SIG-M5 treated with dmso at 0.1 percent for 504 hours (cell line): ENCODE measurements around the gene SYNE2.
"Not testable (repeated sequence)": the region's sequence is repeated elsewhere in the genome, so short reads cannot be mapped to it uniquely, and the experiment has no call there.

Experiments used
- DNase-seq: peaks from one replicate; lab custom pipeline; 2025; ENCODE audit not compliant: unreplicated experiment; lab: John Stamatoyannopoulos, UW

SYNE2 gene

GRCh38 chr14:64186231-64187129 lies 333.7 kb downstream of the SYNE2 start:
- no peak for DNase-seq

DNA sequence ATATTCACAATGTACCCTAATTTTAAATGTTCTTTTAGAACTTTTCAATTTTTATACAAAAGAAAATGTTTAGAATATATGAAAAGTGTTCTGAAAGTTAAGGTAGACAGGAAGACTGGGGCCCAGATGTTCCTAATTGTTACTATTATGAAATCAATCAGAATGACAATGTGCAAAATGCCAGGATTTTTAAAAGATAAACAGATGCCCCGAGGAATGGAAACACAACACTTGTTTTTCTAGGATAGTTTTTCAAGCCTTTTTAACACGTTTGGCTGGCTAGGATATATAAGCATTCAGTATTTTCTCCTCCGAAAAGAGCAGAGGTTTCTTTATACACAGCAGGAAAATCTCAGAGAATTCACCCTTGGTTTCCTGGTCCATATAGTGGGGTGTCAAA lies 334.5 kb downstream of the SYNE2 start:
- DNase-seq: no peak

DNA sequence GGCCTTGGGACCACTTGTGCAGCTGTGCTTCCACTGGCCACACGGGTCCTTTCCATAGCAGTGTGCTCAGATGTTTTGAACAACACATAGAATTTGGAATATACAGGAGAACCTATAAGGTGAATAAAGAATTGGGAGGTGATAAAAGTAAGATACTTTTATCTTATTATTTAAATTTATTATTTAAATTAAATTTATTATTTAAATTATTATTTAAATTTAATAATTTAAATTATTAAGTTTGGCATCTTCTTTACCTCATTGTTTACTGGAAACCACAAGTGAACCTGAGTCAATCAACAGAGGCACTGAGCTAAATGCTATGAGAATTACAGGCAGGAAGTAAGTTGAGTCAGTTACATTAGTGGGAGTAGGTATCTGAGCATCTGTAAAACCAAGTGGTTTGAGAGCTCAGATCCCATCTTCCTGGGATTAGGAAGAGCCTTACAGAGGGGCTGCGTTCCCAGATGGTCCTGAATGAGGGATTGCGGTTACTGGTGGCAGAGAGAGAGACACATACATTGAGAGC lies 338.2 kb downstream of the SYNE2 start:
- DNase-seq: no peak

DNA sequence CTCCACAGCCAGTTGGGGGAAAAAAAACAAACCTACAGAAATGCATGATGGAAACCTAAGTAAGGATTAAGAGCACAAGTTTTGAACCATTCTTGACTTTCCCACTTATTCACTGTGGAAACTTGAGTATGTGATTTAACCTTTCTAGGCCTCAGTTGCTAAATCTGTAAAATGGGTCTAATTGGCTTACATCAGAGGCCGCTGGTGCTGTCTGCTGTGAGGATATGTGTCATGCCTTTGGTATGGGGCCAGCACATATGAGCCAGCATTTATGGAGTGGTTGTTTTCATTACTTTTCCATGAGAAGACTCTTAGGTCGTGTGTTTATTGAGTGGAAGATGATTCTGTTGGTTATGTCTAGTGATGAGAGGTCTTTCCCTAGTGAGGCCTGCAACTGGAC lies 339.0 kb downstream of the SYNE2 start:
- DNase-seq: no peak

DNA sequence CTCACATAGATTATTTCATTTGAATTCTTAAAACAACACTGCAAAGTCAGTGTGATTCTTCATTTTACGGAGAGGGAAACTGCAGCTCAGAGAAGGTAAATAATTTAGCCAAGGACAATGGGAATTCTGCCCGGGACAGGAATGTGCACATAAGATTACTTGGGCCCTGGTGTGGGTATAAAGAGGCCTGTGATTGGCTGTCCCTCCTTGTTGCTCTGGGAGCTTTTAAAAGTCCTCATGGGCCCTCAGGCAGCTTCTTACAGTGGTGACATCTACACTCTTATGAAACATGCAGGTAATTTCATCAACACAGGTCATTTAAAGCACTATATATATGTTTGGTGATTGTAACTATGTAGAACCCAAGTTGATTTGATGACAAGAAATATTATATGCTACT lies 341.0 kb downstream of the SYNE2 start:
- DNase-seq: no peak

- no peak for DNase-seq
Observed at GRCh38 chr14:64194404-64194803, 341.6 kb downstream of the SYNE2 start.

GRCh38 chr14:64195199-64195598 lies 342.4 kb downstream of the SYNE2 start:
- no peak for DNase-seq

DNA sequence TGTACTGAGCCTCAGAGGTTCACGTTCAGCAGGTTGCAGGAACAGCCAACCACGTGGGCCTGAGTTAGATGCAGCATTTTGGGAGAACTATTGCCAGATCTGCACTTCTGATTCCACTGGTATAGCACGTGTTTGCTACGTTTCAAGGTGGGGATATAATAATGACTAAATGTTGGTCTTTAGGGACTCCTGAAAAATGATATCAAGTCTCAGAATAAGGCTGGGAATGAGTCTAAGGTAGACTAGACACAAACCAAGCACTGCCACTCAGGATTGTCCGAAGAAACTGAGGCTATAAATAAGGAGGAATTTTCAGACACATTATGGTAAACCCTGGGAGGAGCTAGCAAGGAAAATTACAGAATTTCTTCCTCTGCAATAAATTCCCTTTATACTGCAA lies 343.3 kb downstream of the SYNE2 start:
- DNase-seq: no peak

DNA sequence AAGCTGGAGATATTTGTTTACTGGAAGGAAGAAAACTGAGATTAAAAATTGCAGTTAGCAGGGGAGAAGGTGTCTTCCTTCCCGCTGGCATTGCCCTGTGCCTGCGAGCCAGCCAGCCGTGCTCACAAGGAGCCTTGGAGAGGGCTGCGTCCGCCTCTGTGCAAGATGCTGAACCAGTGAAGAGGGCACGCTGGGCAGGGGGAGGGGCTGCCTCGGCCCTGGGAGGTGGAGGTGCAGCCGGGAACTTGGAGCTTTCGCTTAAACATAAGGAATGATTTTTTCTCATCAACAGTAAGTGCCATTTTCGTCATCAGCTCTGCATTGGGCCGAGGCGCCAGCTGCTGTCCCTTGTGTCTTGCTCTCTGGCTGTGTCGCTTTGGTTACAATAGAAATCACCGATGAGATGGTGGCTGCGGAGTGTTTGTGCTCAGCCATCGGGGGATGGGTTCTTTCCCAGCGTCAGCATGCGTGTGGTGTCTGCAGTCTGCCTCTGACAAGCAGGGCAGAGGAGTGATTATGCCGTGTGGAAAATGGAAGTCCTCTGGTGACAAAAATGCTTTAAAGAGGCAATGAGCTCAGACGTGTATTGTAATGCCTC lies 344.1 kb downstream of the SYNE2 start:
- DNase-seq: no peak

DNA sequence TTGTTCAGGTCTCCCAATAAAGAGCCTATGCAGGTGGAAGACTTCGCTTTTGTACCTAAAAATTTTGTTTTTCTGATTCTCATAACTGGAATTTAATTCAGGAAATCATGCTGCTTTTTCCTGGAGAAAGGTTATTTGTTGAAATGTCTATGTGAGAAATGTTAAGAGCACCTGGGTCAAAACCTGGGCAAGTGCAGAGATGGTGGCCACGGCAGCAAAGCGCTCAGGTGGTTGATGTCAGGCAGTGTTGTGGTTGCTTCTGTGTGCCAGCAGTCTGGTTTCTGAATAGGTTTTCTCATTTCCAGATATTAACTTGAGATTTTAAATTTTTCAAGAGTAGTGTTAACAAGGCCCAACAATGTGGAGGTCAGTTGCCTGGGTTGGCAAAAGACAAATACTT lies 345.2 kb downstream of the SYNE2 start:
- DNase-seq: no peak

- DNase-seq: no peak
Observed at GRCh38 chr14:64198486-64198885, 345.7 kb downstream of the SYNE2 start.

GRCh38 chr14:64200170-64200569 lies 347.4 kb downstream of the SYNE2 start:
- no peak for DNase-seq

GRCh38 chr14:64201296-64201695 lies 348.5 kb downstream of the SYNE2 start:
- DNase-seq: no peak

DNA sequence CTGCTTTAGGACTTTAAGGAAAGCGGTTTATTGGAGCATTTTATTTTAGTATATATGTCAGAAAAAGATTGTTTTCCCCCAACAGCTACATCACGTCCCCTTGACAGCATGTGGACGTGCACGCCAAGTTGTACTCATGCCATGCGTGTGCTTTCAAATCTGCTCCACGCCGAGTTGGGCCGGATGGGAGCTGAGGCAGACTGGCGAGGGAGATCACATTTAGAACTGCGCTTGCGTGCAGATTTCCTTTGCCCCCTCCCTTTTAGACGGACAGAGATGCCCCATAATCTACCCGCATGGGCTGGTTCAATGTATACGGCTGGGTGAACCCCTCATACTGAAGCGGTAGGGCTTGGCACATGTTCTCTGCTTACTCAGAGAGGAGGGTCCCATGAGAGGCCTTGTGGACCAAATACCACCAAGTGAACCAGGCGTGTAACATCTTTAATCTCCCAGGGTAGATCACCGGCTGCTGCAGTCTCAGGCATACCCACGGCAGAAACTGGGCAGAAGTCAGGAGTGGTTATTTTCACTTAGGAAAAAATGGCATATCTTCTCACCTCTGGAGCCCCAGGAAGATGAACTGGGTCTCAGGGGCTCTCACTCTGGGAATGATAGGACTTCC lies 349.2 kb downstream of the SYNE2 start:
- DNase-seq: no peak

DNA sequence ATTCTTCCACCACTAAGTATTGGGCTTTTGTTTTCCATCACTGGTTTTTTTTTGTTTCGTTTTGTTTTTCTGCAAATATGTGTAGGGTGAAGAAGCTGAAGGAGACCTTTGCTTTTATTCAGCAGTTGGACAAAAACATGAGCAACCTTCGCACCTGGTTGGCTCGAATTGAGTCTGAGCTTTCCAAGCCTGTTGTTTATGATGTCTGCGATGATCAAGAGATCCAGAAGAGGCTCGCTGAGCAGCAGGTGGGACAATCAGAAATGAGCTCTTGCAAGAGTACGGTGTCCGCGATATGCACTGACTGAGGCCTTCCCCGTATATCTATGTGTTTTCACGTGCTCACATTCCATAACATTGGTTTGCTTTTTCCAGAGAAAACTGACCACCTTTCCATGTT lies 349.9 kb downstream of the SYNE2 start:
- DNase-seq: no peak

GRCh38 chr14:64203366-64204006 lies 350.7 kb downstream of the SYNE2 start:
- DNase-seq: no peak

DNA sequence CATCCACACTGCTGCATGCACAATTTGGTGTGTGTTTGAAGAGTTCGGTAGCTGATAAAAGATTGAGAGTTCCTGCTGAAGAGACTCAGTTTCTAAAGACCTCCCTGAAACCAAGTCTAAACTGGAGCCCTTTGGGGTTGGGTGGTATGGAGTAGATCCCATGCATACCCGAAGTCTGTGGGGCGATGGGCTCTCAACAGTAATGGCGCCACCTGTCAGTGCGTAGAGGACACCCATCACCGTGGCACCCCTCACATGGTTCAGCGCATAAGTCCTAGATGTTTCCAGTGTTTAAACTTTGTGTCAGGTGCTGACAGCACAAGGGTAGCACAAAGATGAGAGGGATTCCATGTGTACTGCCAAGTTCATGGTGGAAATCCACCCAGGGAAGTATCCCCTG lies 355.5 kb downstream of the SYNE2 start:
- DNase-seq: no peak

- DNase-seq: no peak
Observed at GRCh38 chr14:64208981-64209380, 356.2 kb downstream of the SYNE2 start.

DNA sequence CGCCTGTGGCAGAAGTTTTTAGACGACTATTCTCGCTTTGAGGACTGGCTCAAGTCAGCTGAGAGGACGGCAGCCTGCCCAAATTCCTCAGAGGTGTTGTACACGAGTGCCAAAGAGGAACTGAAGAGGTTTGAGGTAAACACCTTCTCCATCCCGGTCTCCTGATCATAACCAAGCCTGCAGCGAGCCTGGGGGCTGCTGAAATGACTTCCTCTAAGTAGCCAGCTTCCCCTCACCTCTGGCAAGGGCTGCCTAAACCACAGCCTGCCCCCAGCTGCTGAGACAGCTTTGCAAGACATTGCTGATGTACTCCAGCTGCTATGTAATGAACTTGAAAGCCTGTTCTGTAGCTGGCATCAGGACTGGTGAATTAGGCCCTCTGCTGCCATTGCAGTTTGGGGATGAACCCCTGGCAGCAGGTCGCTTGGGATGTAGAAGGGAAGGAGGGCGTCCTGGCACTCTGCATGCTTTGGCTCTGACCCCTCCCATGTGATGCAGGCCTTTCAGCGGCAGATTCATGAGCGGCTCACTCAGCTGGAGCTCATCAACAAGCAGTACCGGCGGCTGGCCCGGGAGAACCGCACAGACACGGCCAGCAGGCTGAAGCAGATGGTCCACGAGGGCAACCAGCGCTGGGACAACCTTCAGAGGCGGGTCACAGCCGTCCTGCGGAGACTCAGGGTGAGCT lies 356.8 kb downstream of the SYNE2 start:
- DNase-seq: no peak

DNA sequence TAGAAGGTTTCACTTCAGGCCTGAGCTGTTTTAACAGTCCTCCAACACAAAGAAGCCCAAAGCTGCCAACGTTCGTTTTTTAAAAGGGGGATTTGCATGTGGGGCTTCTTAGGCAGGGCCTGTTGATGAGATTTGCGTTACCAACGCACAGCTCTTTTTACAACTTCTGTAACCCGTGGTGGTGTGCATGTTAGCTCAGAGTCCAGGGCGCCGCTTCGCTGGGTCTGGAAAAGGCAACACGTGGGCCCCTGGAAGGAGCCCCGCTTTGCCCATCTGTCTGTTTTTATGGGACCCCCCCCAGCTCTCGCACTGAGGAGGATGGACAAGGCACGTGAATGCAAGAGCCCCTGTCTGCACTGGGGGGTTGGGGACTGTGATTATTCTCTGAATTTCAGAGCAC lies 357.4 kb downstream of the SYNE2 start:
- no peak for DNase-seq

DNA sequence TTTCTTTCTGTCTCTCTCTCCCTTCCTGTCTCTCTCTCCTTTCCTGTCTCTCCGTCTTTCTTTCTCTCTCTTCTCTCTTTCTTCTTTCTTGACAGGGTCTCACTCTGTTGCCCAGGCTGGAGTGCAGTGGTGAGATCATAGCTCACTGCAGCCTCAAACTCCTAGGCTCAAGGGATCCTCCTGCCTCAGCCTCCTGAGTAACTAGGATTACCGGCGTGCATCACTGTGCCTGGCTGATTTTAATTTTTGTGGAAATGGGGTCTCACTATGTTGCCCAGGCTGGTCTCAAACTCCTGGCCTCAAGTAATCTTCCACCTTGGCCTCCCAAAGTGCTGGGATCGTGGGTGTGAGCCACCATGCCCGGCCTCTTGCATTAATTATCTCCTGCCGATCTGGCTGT lies 358.1 kb downstream of the SYNE2 start:
- not testable (repeated sequence) for DNase-seq
